ENCODE measurements around the gene HEG1.

HEG1 gene

DNA sequence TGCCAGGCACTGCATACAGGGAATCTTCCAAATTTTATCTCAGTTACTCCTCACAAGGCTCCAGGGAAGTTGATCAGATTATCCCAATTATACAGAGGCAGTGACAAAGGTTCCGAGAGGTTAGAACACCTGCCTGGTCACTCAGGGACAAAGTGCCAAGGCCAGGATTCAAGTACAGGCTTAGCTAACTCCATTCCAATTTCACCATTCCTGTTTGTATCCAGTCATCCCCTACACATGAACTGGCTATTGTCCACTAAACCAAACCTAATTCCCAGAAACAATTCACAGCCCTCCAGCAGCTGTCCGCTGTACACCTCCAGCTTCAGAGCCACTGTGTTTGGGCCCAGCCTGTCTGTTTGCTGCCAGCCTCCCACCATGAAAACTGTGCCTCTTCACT is 137.3 kb downstream of the HEG1 start:
- no peak overlapping the region for H3K27ac ChIP-seq (ENCODE audit: low read length)
- H4K20me1 ChIP-seq (ENCODE audit: insufficient read depth, low read length): no peaks in the 10 kb centered on the region
- TF ChIP-seq EZH2 (optimal IDR thresholded peaks at IDR 0.05; ENCODE audit: low read depth, low read length): no peak
- no peak for TF ChIP-seq EZH2phosphoT487 (IDR thresholded peaks at IDR 0.05; ENCODE audit: low read length)
- no peak for TF ChIP-seq CTCF (IDR thresholded peaks at IDR 0.05; ENCODE audit: low read length)
- no peak for DNase-seq
- H3K4me3 ChIP-seq (ENCODE audit: low read length): no peak overlapping the region
- no peak overlapping the region for H3K4me2 ChIP-seq (ENCODE audit: low read depth, low read length)
- H2AFZ ChIP-seq (ENCODE audit: low read length): no peak overlapping the region
- H3K4me1 ChIP-seq (ENCODE audit: low read length): no peaks in the 10 kb centered on the region
- peaks cover 2% of the 10 kb centered on the region; the same call in 1 of the 2 replicates for H3K27me3 ChIP-seq (replicated peaks; ENCODE audit: insufficient read depth, low read length)
- H3K9me2 ChIP-seq (replicated peaks; ENCODE audit: insufficient read depth, low read length): no peaks in the 10 kb centered on the region
- no peaks in the 10 kb centered on the region for H3K36me3 ChIP-seq (replicated peaks; ENCODE audit: insufficient read depth, low read length)
- no peaks in the 10 kb centered on the region for H3K9me3 ChIP-seq (replicated peaks; ENCODE audit: insufficient read depth, low read length)
- no peaks in the 10 kb centered on the region for H3F3A ChIP-seq (ENCODE audit: insufficient read depth, low read length)
- H3K9ac ChIP-seq (ENCODE audit: low read length): no peak overlapping the region
- H3K79me2 ChIP-seq (ENCODE audit: low read length): no peaks in the 10 kb centered on the region

DNA sequence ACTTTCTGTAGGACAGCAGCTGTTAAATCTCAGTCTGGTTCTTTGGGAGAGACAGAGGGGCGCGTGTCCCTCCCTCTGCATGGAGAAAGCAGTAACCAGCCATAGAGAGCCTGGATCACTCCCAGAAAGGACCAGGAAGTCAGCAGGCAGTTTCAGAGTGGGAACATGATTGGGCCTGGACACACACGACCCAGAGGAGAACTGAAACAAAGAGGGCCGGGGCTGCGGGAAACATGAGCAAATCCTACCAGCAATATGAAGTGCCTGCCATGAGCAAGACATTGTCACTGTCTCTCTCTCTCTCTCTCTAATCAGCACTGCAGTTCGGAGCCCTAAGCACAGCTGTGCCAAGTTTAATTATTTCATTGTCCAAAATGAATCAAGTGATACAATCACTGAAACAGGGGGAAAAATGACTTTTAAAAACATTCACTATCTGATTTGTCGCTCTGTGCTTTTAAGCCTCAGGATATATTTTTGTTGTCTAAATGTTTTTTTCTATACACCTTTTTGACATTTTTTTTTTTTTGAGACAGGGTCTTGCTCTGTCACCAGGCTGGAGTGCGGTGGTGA is 138.9 kb downstream of the HEG1 start:
- Histone ChIP-seq H3K36me3 (replicated peaks; ENCODE audit: insufficient read depth, low read length) (no peaks in the 10 kb centered on the region), H2AFZ (ENCODE audit: low read length) (no peak overlapping the region), H3K9me3 (replicated peaks; ENCODE audit: insufficient read depth, low read length) (no peaks in the 10 kb centered on the region), H3K79me2 (ENCODE audit: low read length) (no peaks in the 10 kb centered on the region), H3K9me2 (replicated peaks; ENCODE audit: insufficient read depth, low read length) (no peaks in the 10 kb centered on the region), H4K20me1 (ENCODE audit: insufficient read depth, low read length) (no peaks in the 10 kb centered on the region), H3K27me3 (replicated peaks; ENCODE audit: insufficient read depth, low read length) (no peaks in the 10 kb centered on the region), H3K4me3 (ENCODE audit: low read length) (no peak overlapping the region), H3K4me1 (ENCODE audit: low read length) (no peaks in the 10 kb centered on the region), H3K9ac (ENCODE audit: low read length) (no peak overlapping the region), H3F3A (ENCODE audit: insufficient read depth, low read length) (no peaks in the 10 kb centered on the region), H3K4me2 (ENCODE audit: low read depth, low read length) (no peak overlapping the region), H3K27ac (ENCODE audit: low read length) (no peak overlapping the region)
- TF ChIP-seq EZH2phosphoT487 (IDR thresholded peaks at IDR 0.05; ENCODE audit: low read length) (no peak), CTCF (IDR thresholded peaks at IDR 0.05; ENCODE audit: low read length) (no peak), EZH2 (optimal IDR thresholded peaks at IDR 0.05; ENCODE audit: low read depth, low read length) (no peak)
- DNase-seq: no peak
